Psoas muscle (tissue), 8 donors: ENCODE results near the gene SIRT5. TPM values are rescaled to one million over a fixed set of nuclear protein-coding genes. Genes with fewer than 3 reads are reported as not detected.

Experiments
- ATAC-seq, 4 donors: fragments of 200-7000 bp; cut with Tn5 transposase; one replicate each; pipeline ENCODE4 v1.9.1; 2020; ENCODE audit warnings: moderate library complexity in 3 of 4, mild to moderate bottlenecking in 2 of 4
- DNase-seq, 2 donors: peaks; one replicate each; pipeline ENCODE4 v3.0.0-alpha.2; 2020
- H3K27ac ChIP-seq: fragments of 200-600 bp; one replicate; pipeline ENCODE4 v1.8.0; 2022
- H3K27me3 ChIP-seq, 3 donors: fragments of 200-600 bp in 1 of 3; one replicate each; pipeline versions ENCODE4 v1.6.1 to v1.8.0; 2013 to 2022; ENCODE audit warnings: low read length in 2 of 3, mild to moderate bottlenecking in 2 of 3, moderate library complexity in 1 of 3; ENCODE audit not compliant: insufficient read depth in 3 of 3
- H3K36me3 ChIP-seq, 2 donors: fragments of 200-600 bp in 1 of 2; one replicate each; pipeline versions ENCODE4 v1.6.1 to v1.8.0; 2013 to 2022; ENCODE audit warnings: low read depth in 1 of 2, mild to moderate bottlenecking in 1 of 2, moderate library complexity in 1 of 2; ENCODE audit not compliant: insufficient read depth in 1 of 2
- H3K4me1 ChIP-seq: fragments of 200-600 bp; one replicate; pipeline ENCODE4 v1.8.0; 2022
- H3K4me3 ChIP-seq: fragments of 200-600 bp; one replicate; pipeline ENCODE4 v1.8.0; 2022; ENCODE audit warnings: mild to moderate bottlenecking
- H3K9me3 ChIP-seq: fragments of 200-600 bp; one replicate; pipeline ENCODE4 v1.8.0; 2022
- CTCF ChIP-seq: fragments of 200-600 bp; IDR thresholded peaks from one replicate; pipeline ENCODE4 v1.8.0; 2022; ENCODE audit warnings: antibody characterized with exemption
- WGBS, 3 donors: extraction: QIAGEN DNeasy Blood & Tissue Kit; methylation state at CpG; one replicate each; pipeline versions ENCODE4 v1.1.6 to v1.1.7; 2013; 5-methylcytosine and 5-hydroxymethylcytosine counted together
- intact Hi-C, 2 donors: fragments of 100-400 bp; cut with DNase I; formaldehyde crosslinking; loops; one replicate each; pipeline versions ENCODE4 v1.11.0 to v1.14.2; 2022
- polyA plus RNA-seq, 3 donors: library from polyadenylated mRNA; stranded (reverse); fragments of 200-250 nt; gene quantifications; one replicate each; pipeline ENCODE4 v1.2.3, GENCODE V29; 2013
- total RNA-seq, 4 donors: library from RNA; stranded (reverse); fragmentation: NEBNext Ultra II Directional in 2 of 4; extraction: Animal tissue kit (Norgen Biotek cat#: 25700) in 2 of 4; gene quantifications; one replicate each; pipeline versions ENCODE4 v1.2.1 to v1.2.4, GENCODE V29; 2021 to 2023
- donor health status: healthy with polysubstance abuse.
- donor health status: DM: no; HTN: no; CAD: no; lungs with moderate emphysema.
- donor health status: Bipolar disorder and iron deficiency.
- donor health status: healthy.
- donor health status: DM: yes; HTN: yes; CAD: no.
- donor health status: DM: no; HTN: no; CAD: no.
- donor health status: DM: no; HTN: no; CAD: no.
- donor health status: DM: yes; HTN: yes; CAD: no.

The SIRT5 gene
- total and polyA plus RNA-seq, 7 donors: 10.1 to 29.2 (median 19.3) TPM

GRCh38 chr6:13561624-13562267 lies 12.7 kb upstream of the SIRT5 start:
- 53 to 74% (median 60%) methylated on average over 10 of the region's 10 CpGs for WGBS, 3 donors
- DNase-seq: peak in 1 of 2 donors; percentile 46
- Histone ChIP-seq H3K9me3 (no peaks in the 10 kb centered on the region), H3K36me3 (no peaks in the 10 kb centered on the region), H3K4me1 (no peaks in the 10 kb centered on the region), H3K27ac (no peak overlapping the region), H3K4me3 (no peak overlapping the region), H3K27me3 (no peaks in the 10 kb centered on the region)
- no peak for ATAC-seq
- intact Hi-C loops: loop anchor here in 1 of 2 donors (10.0 kb wide), 1 partner anchor 227 kb away; no protein-coding TSS in a partner anchor
- no peak for TF ChIP-seq CTCF

DNA sequence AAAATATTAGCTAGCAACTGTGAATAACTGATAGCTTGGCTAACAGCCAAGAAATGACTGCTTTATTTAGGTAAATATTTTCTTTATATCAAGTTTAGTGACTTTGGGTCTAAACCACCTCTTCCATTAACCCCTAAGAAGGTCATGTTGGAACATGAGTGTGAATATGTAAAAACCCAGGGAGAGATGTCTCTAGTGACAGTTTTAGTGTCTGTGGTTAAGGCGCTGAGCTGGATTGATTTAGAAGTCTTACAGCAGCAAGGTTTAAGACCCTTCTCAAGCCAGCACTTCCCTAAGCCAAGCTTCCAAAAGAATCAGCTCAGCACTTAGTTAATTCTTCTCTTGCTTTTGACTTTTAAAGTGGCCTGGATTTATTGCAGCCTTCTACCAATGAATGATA lies 11.4 kb upstream of the SIRT5 start:
- DNase-seq (no peak), ATAC-seq (no peak)
- WGBS, 3 donors: 85 to 88% (median 87%) methylated on average over 1 of the region's 1 CpG
- no peak for TF ChIP-seq CTCF
- Histone ChIP-seq H3K36me3 (no peaks in the 10 kb centered on the region), H3K27me3 (no peaks in the 10 kb centered on the region), H3K4me3 (no peak overlapping the region), H3K9me3 (no peaks in the 10 kb centered on the region), H3K27ac (no peak overlapping the region), H3K4me1 (no peaks in the 10 kb centered on the region)
- intact Hi-C loops: loop anchor here in 1 of 2 donors (10.0 kb wide), 1 partner anchor 228 kb away; no protein-coding TSS in a partner anchor

DNA sequence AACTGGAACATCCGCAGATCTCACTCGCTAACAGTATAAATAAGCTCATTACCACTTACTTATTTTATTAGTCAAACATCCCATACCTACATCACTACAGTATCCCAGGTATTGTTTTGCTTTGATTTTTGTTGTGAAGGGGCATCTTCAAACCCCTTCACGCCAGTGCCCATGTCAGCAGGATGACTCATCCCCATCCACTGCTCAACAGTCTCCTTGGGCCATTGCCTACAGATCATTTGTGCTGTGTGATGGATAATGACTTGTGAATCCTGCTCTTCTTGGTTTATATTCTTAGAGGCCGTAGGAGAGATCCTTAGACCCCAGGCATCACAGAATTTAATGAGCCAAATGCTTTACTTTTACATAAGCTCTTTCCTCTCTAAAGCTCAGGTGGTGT lies 8.5 kb upstream of the SIRT5 start:
- no peaks in the 10 kb centered on the region for H3K27me3 ChIP-seq
- intact Hi-C loops: loop anchor here in 1 of 2 donors (10.0 kb wide), 1 partner anchor 231 kb away; no protein-coding TSS in a partner anchor

DNA sequence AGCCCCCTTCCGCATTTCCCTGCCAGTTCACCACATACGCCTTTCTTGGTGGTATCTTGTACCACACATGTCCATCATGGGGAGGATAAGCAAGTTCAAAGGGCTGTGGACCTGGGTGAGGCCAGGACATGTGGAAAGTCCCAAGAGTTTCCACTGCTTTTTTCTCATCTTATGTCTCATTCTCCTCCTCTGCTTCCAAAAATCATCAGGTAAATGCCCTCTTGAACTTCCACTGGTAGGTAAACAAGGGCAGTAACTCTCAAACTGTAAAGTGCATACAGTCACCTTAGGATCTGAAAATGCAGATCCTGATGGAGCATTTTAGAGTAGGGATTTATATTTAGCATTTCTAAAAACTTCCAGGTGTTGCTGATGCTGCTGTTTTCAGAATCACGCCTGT lies 7.9 kb upstream of the SIRT5 start:
- ATAC-seq: no peak
- Histone ChIP-seq H3K27ac (no peak overlapping the region), H3K27me3 (no peaks in the 10 kb centered on the region), H3K9me3 (no peaks in the 10 kb centered on the region), H3K36me3 (no peaks in the 10 kb centered on the region), H3K4me3 (no peak overlapping the region), H3K4me1 (no peaks in the 10 kb centered on the region)
- DNase-seq: no peak
- no peak for TF ChIP-seq CTCF
- WGBS, 3 donors: 92 to 95% (median 93%) methylated on average over 3 of the region's 3 CpGs
- intact Hi-C loops: loop anchor here in 1 of 2 donors (10.0 kb wide), 1 partner anchor 232 kb away; no protein-coding TSS in a partner anchor

More for the DNA sequence above, 8.5 kb upstream of the SIRT5 start:
- TF ChIP-seq CTCF: no peak
- Histone ChIP-seq H3K27ac (no peak overlapping the region), H3K36me3 (no peaks in the 10 kb centered on the region), H3K4me1 (no peaks in the 10 kb centered on the region), H3K4me3 (no peak overlapping the region), H3K9me3 (no peaks in the 10 kb centered on the region)
- ATAC-seq: no peak
- 92% methylated on average over 4 of the region's 4 CpGs for WGBS, 3 donors
- DNase-seq: no peak
